MM.1S (cell line): Measurements from ENCODE around the gene VSIG2.

Source experiments
- DNase-seq: peaks from one replicate; pipeline ENCODE4 v3.0.0-alpha.2; 2015
- H2AFZ ChIP-seq: fragments of 300-600 bp; sonication (generic); 2 replicates; pipeline ENCODE4 v1.6.0; 2016; ENCODE audit warnings: antibody characterized with exemption, low read length
- H3F3A ChIP-seq: fragments of 300-600 bp; sonication (generic); 2 replicates; pipeline ENCODE4 v1.6.1; 2016; ENCODE audit warnings: mild to moderate bottlenecking, antibody characterized with exemption, low read length, moderate library complexity, mixed read lengths; ENCODE audit not compliant: insufficient read depth
- H3K27ac ChIP-seq: fragments of 300-600 bp; sonication (generic); 2 replicates; pipeline ENCODE4 v1.5.1; 2016; ENCODE audit warnings: mild to moderate bottlenecking, low read length
- H3K27me3 ChIP-seq: fragments of 300-600 bp; sonication (generic); replicated peaks from 2 replicates; pipeline ENCODE4 v1.6.0; 2016; ENCODE audit warnings: low read length; ENCODE audit not compliant: insufficient read depth
- H3K36me3 ChIP-seq: fragments of 300-600 bp; sonication (generic); replicated peaks from 2 replicates; pipeline ENCODE4 v1.6.1; 2016; ENCODE audit warnings: mild to moderate bottlenecking, low read length, mixed read lengths; ENCODE audit not compliant: insufficient read depth
- H3K4me1 ChIP-seq: fragments of 300-600 bp; sonication (generic); 2 replicates; pipeline ENCODE4 v1.6.1; 2016; ENCODE audit warnings: low read length, mixed read lengths
- H3K4me2 ChIP-seq: fragments of 300-600 bp; sonication (generic); 2 replicates; pipeline ENCODE4 v1.6.0; 2016; ENCODE audit warnings: low read depth, low read length
- H3K4me3 ChIP-seq: fragments of 300-600 bp; sonication (generic); 2 replicates; pipeline ENCODE4 v1.5.1; 2016; ENCODE audit warnings: low read length, mixed read lengths
- H3K79me2 ChIP-seq: fragments of 300-600 bp; sonication (generic); 2 replicates; pipeline ENCODE4 v1.6.1; 2016; ENCODE audit warnings: mixed run types, low read length, mixed read lengths
- H3K9ac ChIP-seq: fragments of 300-600 bp; sonication (generic); 2 replicates; pipeline ENCODE4 v1.6.1; 2016; ENCODE audit warnings: low read length, mixed read lengths
- H3K9me2 ChIP-seq: fragments of 300-600 bp; sonication (generic); replicated peaks from 2 replicates; pipeline ENCODE4 v1.6.1; 2016; ENCODE audit warnings: mild to moderate bottlenecking, low read length, mixed read lengths; ENCODE audit not compliant: insufficient read depth
- H3K9me3 ChIP-seq: fragments of 300-600 bp; sonication (generic); replicated peaks from 2 replicates; pipeline ENCODE4 v1.6.1; 2016; ENCODE audit warnings: mild to moderate bottlenecking, low read length, mixed read lengths; ENCODE audit not compliant: insufficient read depth
- H4K20me1 ChIP-seq: fragments of 300-600 bp; sonication (generic); 2 replicates; pipeline ENCODE4 v1.6.1; 2016; ENCODE audit warnings: mild to moderate bottlenecking, low read length, moderate library complexity, mixed read lengths; ENCODE audit not compliant: insufficient read depth
- EZH2 ChIP-seq: fragments of 300-600 bp; sonication (generic); optimal IDR thresholded peaks from 2 replicates; pipeline ENCODE3; 2017; ENCODE audit warnings: low read depth, mild to moderate bottlenecking, antibody characterized with exemption, low read length, mixed read lengths
- EZH2phosphoT487 ChIP-seq: fragments of 300-600 bp; sonication (generic); IDR thresholded peaks from 2 replicates; pipeline ENCODE4 v1.6.1; 2018; ENCODE audit warnings: antibody characterized with exemption, low read length
- TF ChIP-seq, protein P1 (sequence below): fragments of 300-600 bp; sonication (generic); IDR thresholded peaks from 2 replicates; pipeline ENCODE4 v1.5.1; 2016; ENCODE audit warnings: antibody characterized with exemption, low read length, mixed read lengths

VSIG2 gene, protein sequence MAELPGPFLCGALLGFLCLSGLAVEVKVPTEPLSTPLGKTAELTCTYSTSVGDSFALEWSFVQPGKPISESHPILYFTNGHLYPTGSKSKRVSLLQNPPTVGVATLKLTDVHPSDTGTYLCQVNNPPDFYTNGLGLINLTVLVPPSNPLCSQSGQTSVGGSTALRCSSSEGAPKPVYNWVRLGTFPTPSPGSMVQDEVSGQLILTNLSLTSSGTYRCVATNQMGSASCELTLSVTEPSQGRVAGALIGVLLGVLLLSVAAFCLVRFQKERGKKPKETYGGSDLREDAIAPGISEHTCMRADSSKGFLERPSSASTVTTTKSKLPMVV

DNA sequence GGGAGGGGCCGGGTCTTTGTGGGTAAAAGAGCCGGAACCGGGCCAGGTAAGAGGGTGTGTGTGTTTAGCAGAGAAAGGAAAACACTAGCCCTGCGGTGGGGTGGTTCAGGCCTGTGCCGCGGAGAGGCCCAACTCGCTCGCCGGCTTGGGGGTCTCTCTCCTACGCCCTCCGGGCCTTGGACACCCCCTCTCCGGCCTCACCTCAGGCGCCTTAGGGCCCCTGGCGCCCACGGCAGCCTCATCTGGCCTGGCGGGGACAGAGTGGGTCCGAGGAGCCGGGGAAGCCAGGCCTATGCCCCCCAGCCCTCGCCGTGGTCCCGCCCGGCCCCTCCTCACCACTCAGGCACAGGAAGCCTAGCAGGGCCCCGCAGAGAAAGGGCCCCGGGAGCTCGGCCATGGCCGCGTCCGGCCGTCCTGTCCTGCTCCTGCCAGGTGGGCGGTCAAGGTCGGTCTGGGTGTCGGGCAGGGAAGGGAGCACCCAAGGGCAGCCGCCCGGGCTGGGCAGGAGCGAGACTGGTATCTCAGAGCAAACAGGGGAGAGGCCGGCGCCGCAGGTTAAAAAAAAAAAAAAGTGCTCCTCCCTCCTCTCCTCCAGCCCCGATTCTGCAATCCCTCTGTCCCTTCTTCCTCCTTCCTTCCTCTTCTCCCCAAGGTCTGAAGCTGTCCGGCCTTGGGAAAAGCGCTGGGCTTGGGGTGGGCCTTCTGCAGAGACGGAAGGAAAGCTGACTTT, at the start of gene VSIG2:
VSIG2 (minus strand) TSS at position 515 of the 730 bp plus-strand sequence; CDS start at position 397, 118 bp downstream.
- DNase-seq, result no peak
- TF ChIP-seq, protein P1, sequence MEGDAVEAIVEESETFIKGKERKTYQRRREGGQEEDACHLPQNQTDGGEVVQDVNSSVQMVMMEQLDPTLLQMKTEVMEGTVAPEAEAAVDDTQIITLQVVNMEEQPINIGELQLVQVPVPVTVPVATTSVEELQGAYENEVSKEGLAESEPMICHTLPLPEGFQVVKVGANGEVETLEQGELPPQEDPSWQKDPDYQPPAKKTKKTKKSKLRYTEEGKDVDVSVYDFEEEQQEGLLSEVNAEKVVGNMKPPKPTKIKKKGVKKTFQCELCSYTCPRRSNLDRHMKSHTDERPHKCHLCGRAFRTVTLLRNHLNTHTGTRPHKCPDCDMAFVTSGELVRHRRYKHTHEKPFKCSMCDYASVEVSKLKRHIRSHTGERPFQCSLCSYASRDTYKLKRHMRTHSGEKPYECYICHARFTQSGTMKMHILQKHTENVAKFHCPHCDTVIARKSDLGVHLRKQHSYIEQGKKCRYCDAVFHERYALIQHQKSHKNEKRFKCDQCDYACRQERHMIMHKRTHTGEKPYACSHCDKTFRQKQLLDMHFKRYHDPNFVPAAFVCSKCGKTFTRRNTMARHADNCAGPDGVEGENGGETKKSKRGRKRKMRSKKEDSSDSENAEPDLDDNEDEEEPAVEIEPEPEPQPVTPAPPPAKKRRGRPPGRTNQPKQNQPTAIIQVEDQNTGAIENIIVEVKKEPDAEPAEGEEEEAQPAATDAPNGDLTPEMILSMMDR, result no peak
- no peak for TF ChIP-seq EZH2phosphoT487
- peaks cover 13% of the 10 kb centered on the region for H3K4me1 ChIP-seq
- no peak within 1 kb of the TSS for H2AFZ ChIP-seq
- H3K9me3 ChIP-seq, result no peaks in the 10 kb centered on the region
- H3K27me3 ChIP-seq, result no peaks in the 10 kb centered on the region
- no peaks in the 10 kb centered on the region for H3K36me3 ChIP-seq
- no peak within 1 kb of the TSS for H3K4me2 ChIP-seq
- H3K9ac ChIP-seq, result no peak within 1 kb of the TSS
- no peaks in the 10 kb centered on the region for H3K79me2 ChIP-seq
- no peak within 1 kb of the TSS for H3K27ac ChIP-seq
- H3F3A ChIP-seq, result no peaks in the 10 kb centered on the region
- H4K20me1 ChIP-seq, result no peaks in the 10 kb centered on the region
- no peak within 1 kb of the TSS for H3K4me3 ChIP-seq
- H3K9me2 ChIP-seq, result no peaks in the 10 kb centered on the region

DNA sequence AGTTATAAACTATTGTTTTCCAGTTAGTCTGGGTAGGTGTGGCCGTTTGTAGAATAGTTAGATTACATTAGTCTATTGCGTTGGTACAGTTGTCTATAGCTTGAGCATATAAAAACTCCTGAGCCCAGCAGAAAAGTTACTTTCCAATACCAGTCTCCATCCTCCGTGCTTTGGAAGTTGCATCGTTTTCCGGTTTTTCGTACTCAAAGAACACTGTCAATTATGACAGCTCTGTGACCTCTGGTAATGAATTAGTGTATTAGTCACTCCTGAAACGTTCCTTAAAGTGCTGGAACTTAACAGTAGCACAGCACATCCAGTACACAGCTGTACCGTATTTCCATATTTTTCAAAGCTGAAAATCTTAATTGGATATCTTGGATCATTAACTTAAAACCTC, 49.0 kb upstream of the VSIG2 start:
- Histone ChIP-seq H3K4me3 (peak overlapping the region; percentile 89), H3K9ac (peak overlapping the region; percentile 83; the same call in 1 of the 2 replicates), H3K9me3 (no peaks in the 10 kb centered on the region), H2AFZ (peak overlapping the region; percentile 88), H3K9me2 (no peaks in the 10 kb centered on the region), H3K79me2 (peaks cover 38% of the 10 kb centered on the region), H3K36me3 (no peaks in the 10 kb centered on the region), H3K4me1 (peaks cover 18% of the 10 kb centered on the region), H4K20me1 (no peaks in the 10 kb centered on the region), H3K27me3 (no peaks in the 10 kb centered on the region), H3K27ac (no peak overlapping the region), H3F3A (peaks cover 14% of the 10 kb centered on the region), H3K4me2 (peak overlapping the region; percentile 60)
- TF ChIP-seq, protein P1, result no peak
- TF ChIP-seq EZH2phosphoT487, result no peak
- no peak for TF ChIP-seq EZH2
- DNase-seq, result no peak

DNA sequence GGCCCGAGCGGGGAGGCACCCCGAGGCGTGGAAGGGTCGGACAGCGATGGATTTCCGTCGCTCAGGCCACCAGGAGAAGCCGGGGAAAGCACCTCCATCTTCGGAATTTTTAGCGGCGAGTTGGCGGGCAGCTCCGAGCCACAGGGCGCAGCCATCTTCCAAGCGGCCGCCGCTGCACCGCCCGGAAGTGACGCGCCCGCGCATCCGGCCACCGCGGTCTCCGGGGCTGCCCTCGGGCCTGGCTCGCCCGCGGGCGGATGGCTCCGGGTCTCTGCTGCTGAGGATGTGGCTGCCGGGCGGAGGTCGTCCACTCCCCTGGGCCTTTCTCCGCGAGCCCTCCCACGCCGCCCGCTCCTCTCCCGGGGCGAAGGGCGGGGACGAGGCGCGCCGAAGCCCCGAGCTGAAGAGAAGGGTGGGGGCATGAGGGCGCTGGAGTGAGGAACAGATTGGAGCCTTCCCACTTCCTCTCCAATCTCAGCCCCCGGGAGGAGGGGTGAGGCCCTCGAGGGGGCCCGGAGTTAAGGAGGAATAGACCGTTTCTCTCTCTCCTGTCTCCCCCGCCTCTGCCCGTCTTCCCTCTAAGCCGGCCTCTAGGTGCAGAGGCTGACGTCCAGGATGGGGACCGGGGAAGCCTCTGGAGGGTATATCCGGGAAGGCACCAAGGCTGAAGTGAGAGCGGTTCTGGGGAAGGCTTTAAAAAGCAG, 48.3 kb upstream of the VSIG2 start, which contains the start of gene MSANTD2:
MSANTD2 (minus strand) TSS at position 181 of the 704 bp plus-strand sequence; CDS start at position 155, 26 bp downstream.
- H3K9ac ChIP-seq, result peak within 1 kb of the TSS; percentile 83
- H3K4me2 ChIP-seq, result peak within 1 kb of the TSS; percentile 77
- H3K9me2 ChIP-seq, result no peaks in the 10 kb centered on the region
- peak; percentile 78 for DNase-seq
- no peaks in the 10 kb centered on the region for H3K36me3 ChIP-seq
- H3K9me3 ChIP-seq, result no peaks in the 10 kb centered on the region
- H3K79me2 ChIP-seq, result peaks cover 44% of the 10 kb centered on the region
- no peaks in the 10 kb centered on the region for H4K20me1 ChIP-seq
- H3K27me3 ChIP-seq, result no peaks in the 10 kb centered on the region
- H3K27ac ChIP-seq, result peak within 1 kb of the TSS; percentile 67
- peak within 1 kb of the TSS; percentile 88 for H2AFZ ChIP-seq
- H3F3A ChIP-seq, result peaks cover 14% of the 10 kb centered on the region
- TF ChIP-seq, protein P1, result 0 out of 2 replicates have a peak, but pooled peaks have one; percentile 6
- no peak for TF ChIP-seq EZH2phosphoT487
- peak within 1 kb of the TSS; percentile 89 for H3K4me3 ChIP-seq
- peaks cover 18% of the 10 kb centered on the region for H3K4me1 ChIP-seq
